WTC11 (cell line): ENCODE data around the gene TMEM30A.

ENCODE experiments used
- AFF4 ChIP-seq: sonication (generic); formaldehyde crosslinking; IDR thresholded peaks from 2 replicates; pipeline ENCODE4 v1.8.1; 2023; ENCODE audit warnings: mild to moderate bottlenecking, missing genetic modification reagents, borderline replicate concordance
- CTCF ChIP-seq: fragments of 200-600 bp; IDR thresholded peaks from 2 replicates; pipeline ENCODE4 v1.8.0; 2022; ENCODE audit warnings: antibody characterized with exemption
- E2F1 ChIP-seq: sonication (generic); formaldehyde crosslinking; IDR thresholded peaks from 2 replicates; pipeline ENCODE4 v1.8.0; 2022; ENCODE audit warnings: mild to moderate bottlenecking, missing genetic modification reagents
- GABPB1 ChIP-seq: sonication (generic); formaldehyde crosslinking; IDR thresholded peaks from 2 replicates; pipeline ENCODE4 v1.8.1; 2023; ENCODE audit warnings: mild to moderate bottlenecking, missing genetic modification reagents
- JUN ChIP-seq: sonication (generic); formaldehyde crosslinking; IDR thresholded peaks from 2 replicates; pipeline ENCODE4 v1.8.0; 2023; ENCODE audit warnings: mild to moderate bottlenecking, missing genetic modification reagents
- NFE2L1 ChIP-seq: sonication (generic); formaldehyde crosslinking; IDR thresholded peaks from 2 replicates; pipeline ENCODE4 v1.8.1; 2023; ENCODE audit warnings: missing genetic modification reagents
- NFYB ChIP-seq: sonication (generic); formaldehyde crosslinking; conservative IDR thresholded peaks from 2 replicates; pipeline ENCODE4 v1.8.0; 2022; ENCODE audit warnings: low read depth, missing genetic modification reagents
- SP1 ChIP-seq: sonication (generic); formaldehyde crosslinking; conservative IDR thresholded peaks from 2 replicates; pipeline ENCODE4 v1.8.1; 2022; ENCODE audit warnings: missing genetic modification reagents
- USF1 ChIP-seq: sonication (generic); formaldehyde crosslinking; IDR thresholded peaks from 2 replicates; pipeline ENCODE4 v1.8.0; 2022; ENCODE audit warnings: mild to moderate bottlenecking, missing genetic modification reagents
- ZBTB21 ChIP-seq: sonication (generic); formaldehyde crosslinking; IDR thresholded peaks from 2 replicates; pipeline ENCODE4 v1.8.1; 2023; ENCODE audit warnings: mild to moderate bottlenecking, missing genetic modification reagents, borderline replicate concordance
- ZNF121 ChIP-seq: sonication (generic); formaldehyde crosslinking; IDR thresholded peaks from 2 replicates; pipeline ENCODE4 v1.8.0; 2023; ENCODE audit warnings: missing genetic modification reagents
- ZNF396 ChIP-seq: fragments of 250-450 bp; sonication (Bioruptor Pico); IDR thresholded peaks from 2 replicates; pipeline ENCODE4 v1.8.0; 2021; ENCODE audit warnings: mild to moderate bottlenecking, moderate library complexity, borderline replicate concordance
- ZNF512 ChIP-seq: sonication (generic); formaldehyde crosslinking; IDR thresholded peaks from 2 replicates; pipeline ENCODE4 v1.8.1; 2022; ENCODE audit warnings: missing genetic modification reagents, borderline replicate concordance

- TF ChIP-seq AFF4 (CRISPR knock-in tag) (no peak), ZNF396 (CRISPR knock-in tag) (no peak), CTCF (no peak), GABPB1 (CRISPR knock-in tag) (no peak), E2F1 (CRISPR knock-in tag) (no peak), ZNF512 (no peak), USF1 (CRISPR knock-in tag) (no peak), ZBTB21 (CRISPR knock-in tag) (no peak), JUN (no peak), NFE2L1 (CRISPR knock-in tag) (no peak), ZNF121 (CRISPR knock-in tag) (no peak), NFYB (no peak), SP1 (CRISPR knock-in tag) (no peak)
Observed at GRCh38 chr6:75306064-75306463, 21.5 kb upstream of the TMEM30A start.
